OCI-M1 (cell line): ENCODE results near the gene LYPD8.
A peak's percentile ranks its signal among the peaks of the same experiment; 100 is the strongest.

ENCODE experiments used
- DNase-seq: peaks from one replicate; lab custom pipeline; 2025; lab: John Stamatoyannopoulos, UW

LYPD8 gene

DNA sequence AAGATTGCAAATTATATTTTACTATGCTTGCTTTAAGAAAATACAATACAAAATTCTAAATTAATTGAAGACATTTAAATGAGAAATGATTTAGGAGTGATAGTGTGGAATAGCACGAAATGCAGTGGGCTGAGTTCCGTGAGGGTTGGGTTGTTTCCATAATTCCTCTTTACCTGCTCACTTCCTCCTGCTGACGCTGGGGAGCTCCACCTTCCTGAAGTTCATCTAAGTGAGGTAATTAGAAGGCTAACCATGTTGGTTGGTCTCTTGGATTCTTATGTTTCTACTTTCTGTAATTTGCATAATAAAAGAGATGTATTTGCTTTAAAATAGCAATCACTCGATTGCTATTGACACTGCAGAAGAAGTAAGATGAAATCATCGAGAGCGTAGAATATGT is 57.7 kb downstream of the LYPD8 start:
- DNase-seq, result no peak

DNA sequence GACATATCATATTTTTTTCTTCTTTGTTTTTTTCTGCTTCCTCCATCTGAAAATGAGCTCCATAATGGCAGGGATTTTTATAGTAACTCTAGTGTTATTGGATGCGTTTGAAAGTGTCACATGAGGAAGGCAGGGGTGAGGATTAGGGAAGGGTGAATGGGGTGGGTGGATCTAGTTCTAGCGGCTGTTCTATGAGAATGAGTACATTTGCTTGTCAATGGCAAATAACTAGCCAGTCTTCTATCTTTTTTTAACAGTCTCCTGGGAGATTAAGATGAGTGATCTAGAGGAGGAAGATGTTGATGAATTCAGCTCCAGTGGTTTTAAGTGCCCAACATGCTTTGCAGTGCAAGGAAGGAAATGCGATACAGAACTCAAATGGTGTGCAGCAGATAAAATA is 58.8 kb downstream of the LYPD8 start:
- DNase-seq, result no peak

DNA sequence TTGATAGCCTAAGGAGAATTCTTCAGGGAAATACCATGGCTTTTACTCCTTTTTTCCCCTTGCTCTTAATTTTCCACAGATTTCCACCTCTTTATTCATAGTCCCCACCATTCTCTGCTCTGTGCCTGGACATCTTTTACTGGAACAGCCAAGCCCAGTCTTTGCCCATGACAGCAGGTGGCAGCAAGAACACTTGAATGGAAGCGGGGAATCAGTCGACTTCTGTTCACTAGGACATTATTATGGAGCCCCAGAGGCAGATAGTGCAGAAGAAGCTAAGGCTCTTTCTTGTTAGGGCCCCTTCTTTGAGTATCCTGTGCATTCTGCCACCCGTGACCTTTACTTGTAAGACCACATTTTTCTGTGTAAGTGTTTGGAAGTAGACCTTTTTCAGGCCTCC is 59.3 kb downstream of the LYPD8 start:
- DNase-seq, result peak; percentile 78

DNA sequence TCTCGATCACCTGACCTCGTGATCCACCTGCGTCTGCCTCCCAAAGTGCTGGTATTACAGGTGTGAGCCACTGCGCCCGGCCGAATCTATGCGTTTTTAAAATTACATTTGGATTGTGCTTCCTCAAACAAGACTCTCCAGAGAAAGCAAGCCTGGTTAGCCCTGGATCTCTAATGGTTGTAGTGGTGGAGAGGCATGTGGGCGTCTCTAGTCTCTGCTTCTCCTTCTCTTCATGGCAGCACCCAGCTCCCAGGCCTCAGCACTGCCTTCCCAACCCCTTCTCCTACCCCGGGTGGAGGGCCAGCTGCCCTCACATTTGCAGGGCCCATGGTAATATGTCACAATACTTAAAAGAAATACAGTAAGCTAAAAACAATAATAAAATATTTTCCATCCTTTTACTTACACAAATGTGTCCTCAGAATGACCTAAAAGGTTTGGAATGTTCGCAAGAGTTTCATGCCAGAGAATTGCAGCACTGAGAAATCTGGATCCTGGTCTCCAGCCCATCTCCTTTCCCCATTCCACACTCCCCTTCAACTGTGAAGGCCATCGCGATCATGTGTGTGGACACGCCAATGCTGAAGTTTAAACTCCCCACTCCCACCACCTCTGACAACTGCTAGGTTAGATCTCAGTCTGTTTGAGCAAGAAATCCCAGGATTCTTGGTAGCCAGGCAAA is 60.0 kb downstream of the LYPD8 start:
- DNase-seq, result no peak

DNA sequence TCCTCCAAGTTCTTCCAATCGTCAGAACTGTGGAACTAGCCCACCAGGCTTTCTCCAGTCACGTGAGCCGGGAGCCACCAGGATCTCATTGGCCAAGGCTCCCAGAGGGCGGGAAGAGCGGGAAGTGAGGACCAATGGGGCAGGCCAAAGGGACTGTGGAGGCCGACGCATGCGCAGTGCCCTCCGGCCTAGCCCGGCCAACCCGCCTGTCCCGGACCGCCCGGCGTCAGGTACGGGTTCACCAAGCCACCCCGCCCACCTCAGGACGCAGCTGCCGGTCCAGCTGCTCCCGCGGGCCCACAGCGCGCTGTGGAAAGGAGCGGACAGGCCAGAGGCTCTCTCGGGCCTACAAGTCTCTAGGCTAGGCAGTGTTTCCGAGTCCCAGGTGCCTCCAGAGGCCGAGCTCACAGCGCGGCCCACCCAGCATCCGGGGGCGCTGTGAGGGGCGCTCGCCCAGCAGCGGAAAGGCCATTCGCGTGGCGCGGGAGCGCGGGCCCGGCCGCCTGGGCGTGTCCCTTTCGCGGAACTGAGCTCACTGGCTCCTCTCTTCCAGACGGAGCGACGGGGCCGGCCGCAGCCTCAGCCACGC is 63.9 kb downstream of the LYPD8 start:
- DNase-seq, result no peak
